HEK293T (cell line): ENCODE measurements around the gene NUDT16L1.

ENCODE experiments used
- CTCF ChIA-PET: fragments of 350-600 bp; formaldehyde crosslinking; extraction: SDS; loops from one replicate; lab custom pipeline; 2021; ENCODE audit warnings: antibody characterized with exemption, inconsistent platforms; lab: Yijun Ruan, JAX
- POLR2A ChIA-PET: fragments of 350-600 bp; formaldehyde crosslinking; extraction: SDS; loops from one replicate; lab custom pipeline; 2020; ENCODE audit warnings: antibody characterized with exemption, inconsistent platforms; lab: Yijun Ruan, JAX
- DNase-seq: peaks from one replicate; pipeline ENCODE4 v3.0.0; 2012; ENCODE audit warnings: mixed read lengths; ENCODE audit errors: extremely low spot score
- ARNT ChIP-seq: fragments of 450-650 bp; IDR thresholded peaks from 2 replicates; pipeline ENCODE4 v1.6.1; 2017; ENCODE audit warnings: mild to moderate bottlenecking
- BHLHE40 ChIP-seq: fragments of 450-650 bp; IDR thresholded peaks from 2 replicates; pipeline ENCODE4 v1.6.1; 2016; ENCODE audit warnings: mild to moderate bottlenecking, moderate library complexity, borderline replicate concordance
- CTBP1 ChIP-seq: fragments of 450-650 bp; IDR thresholded peaks from 2 replicates; pipeline ENCODE4 v1.6.1; 2016; ENCODE audit warnings: borderline replicate concordance
- ELF4 ChIP-seq: fragments of 450-650 bp; IDR thresholded peaks from 2 replicates; pipeline ENCODE4 v1.6.1; 2017; ENCODE audit warnings: antibody characterized with exemption
- FOXA1 ChIP-seq: fragments of 450-650 bp; IDR thresholded peaks from 2 replicates; pipeline ENCODE4 v1.6.1; 2016; ENCODE audit warnings: mild to moderate bottlenecking
- FOXK2 ChIP-seq: fragments of 450-650 bp; IDR thresholded peaks from 2 replicates; pipeline ENCODE4 v1.6.1; 2016; ENCODE audit warnings: mild to moderate bottlenecking
- FOXM1 ChIP-seq: fragments of 450-650 bp; IDR thresholded peaks from 2 replicates; pipeline ENCODE4 v1.6.1; 2017; ENCODE audit warnings: mild to moderate bottlenecking, borderline replicate concordance
- HDGF ChIP-seq: fragments of 450-650 bp; IDR thresholded peaks from 2 replicates; pipeline ENCODE4 v1.6.1; 2017; ENCODE audit warnings: antibody characterized with exemption, borderline replicate concordance
- L3MBTL2 ChIP-seq: fragments of 450-650 bp; conservative IDR thresholded peaks from 2 replicates; pipeline ENCODE4 v1.6.1; 2016; ENCODE audit warnings: mild to moderate bottlenecking
- LEF1 ChIP-seq: fragments of 450-650 bp; IDR thresholded peaks from 2 replicates; pipeline ENCODE4 v1.6.1; 2017; ENCODE audit warnings: mild to moderate bottlenecking, borderline replicate concordance
- NFRKB ChIP-seq: fragments of 450-650 bp; IDR thresholded peaks from 2 replicates; pipeline ENCODE4 v1.6.1; 2016; ENCODE audit warnings: mild to moderate bottlenecking, moderate library complexity
- PKNOX1 ChIP-seq: fragments of 450-650 bp; IDR thresholded peaks from 2 replicates; pipeline ENCODE4 v1.6.1; 2016
- SP1 ChIP-seq: fragments of 450-650 bp; IDR thresholded peaks from 2 replicates; pipeline ENCODE4 v1.6.1; 2017
- SUZ12 ChIP-seq: fragments of 450-650 bp; IDR thresholded peaks from 2 replicates; pipeline ENCODE4 v1.6.1; 2016; ENCODE audit warnings: mild to moderate bottlenecking
- TARDBP ChIP-seq: fragments of 450-650 bp; IDR thresholded peaks from 2 replicates; pipeline ENCODE4 v1.6.1; 2016
- ZNF384 ChIP-seq: fragments of 450-650 bp; IDR thresholded peaks from 2 replicates; pipeline ENCODE4 v1.6.1; 2016

NUDT16L1 gene

GRCh38 chr16:4685776-4686496 is 7.4 kb upstream of the NUDT16L1 start:
- TF ChIP-seq HDGF, result no peak
- TF ChIP-seq LEF1, result no peak
- TF ChIP-seq L3MBTL2, result no peak
- TF ChIP-seq ARNT, result no peak
- TF ChIP-seq SP1, result no peak
- no peak for TF ChIP-seq ELF4
- no peak for TF ChIP-seq FOXM1
- no peak for TF ChIP-seq TARDBP
- no peak for TF ChIP-seq BHLHE40
- no peak for TF ChIP-seq FOXK2
- no peak for TF ChIP-seq PKNOX1
- no peak for TF ChIP-seq NFRKB
- TF ChIP-seq ZNF384, result no peak
- TF ChIP-seq FOXA1, result no peak
- POLR2A ChIA-PET, result no interaction called here
- CTCF ChIA-PET, result interaction anchor here (0.6 kb wide), 1 partner anchor 36 kb away, joined by 3 read pairs; no protein-coding TSS in a partner anchor

GRCh38 chr16:4686497-4687210 is 6.7 kb upstream of the NUDT16L1 start:
- ChIA-PET CTCF (no interaction called here), POLR2A (no interaction called here)

More at GRCh38 chr16:4685776-4686496, 7.4 kb upstream of the NUDT16L1 start:
- no peak for DNase-seq

GRCh38 chr16:4687416-4687815 is 5.9 kb upstream of the NUDT16L1 start:
- no peak for TF ChIP-seq SUZ12
- no peak for TF ChIP-seq FOXA1
- TF ChIP-seq ELF4, result no peak
- no peak for TF ChIP-seq FOXK2
- no peak for TF ChIP-seq FOXM1
- no peak for TF ChIP-seq L3MBTL2
- TF ChIP-seq BHLHE40, result no peak
- TF ChIP-seq TARDBP, result no peak
- no peak for DNase-seq
- CTCF ChIA-PET, result no interaction called here
- POLR2A ChIA-PET, result no interaction called here

More at GRCh38 chr16:4686497-4687210, 6.7 kb upstream of the NUDT16L1 start:
- TF ChIP-seq FOXA1 (no peak), SUZ12 (no peak), L3MBTL2 (no peak), HDGF (no peak), FOXM1 (no peak), CTBP1 (no peak), BHLHE40 (no peak), SP1 (no peak), ELF4 (no peak), ARNT (no peak), FOXK2 (no peak), ZNF384 (no peak), LEF1 (no peak), PKNOX1 (no peak)
- DNase-seq, result no peak

GRCh38 chr16:4687946-4688673 is 5.3 kb upstream of the NUDT16L1 start:
- CTCF ChIA-PET, result no interaction called here
- no peak for DNase-seq
- TF ChIP-seq ZNF384 (no peak), ARNT (no peak), ELF4 (no peak), FOXK2 (no peak), HDGF (no peak), BHLHE40 (no peak), PKNOX1 (no peak), FOXA1 (no peak)
- POLR2A ChIA-PET, result no interaction called here

GRCh38 chr16:4688674-4689045 is 4.7 kb upstream of the NUDT16L1 start:
- CTCF ChIA-PET, result no interaction called here
- TF ChIP-seq ARNT (no peak), NFRKB (no peak), CTBP1 (no peak), LEF1 (no peak), PKNOX1 (no peak), ELF4 (no peak), FOXA1 (no peak), FOXM1 (no peak)
- DNase-seq, result no peak
- POLR2A ChIA-PET, result no interaction called here
